ENCODE measurements around the gene KMT5B.

Gene KMT5B

DNA sequence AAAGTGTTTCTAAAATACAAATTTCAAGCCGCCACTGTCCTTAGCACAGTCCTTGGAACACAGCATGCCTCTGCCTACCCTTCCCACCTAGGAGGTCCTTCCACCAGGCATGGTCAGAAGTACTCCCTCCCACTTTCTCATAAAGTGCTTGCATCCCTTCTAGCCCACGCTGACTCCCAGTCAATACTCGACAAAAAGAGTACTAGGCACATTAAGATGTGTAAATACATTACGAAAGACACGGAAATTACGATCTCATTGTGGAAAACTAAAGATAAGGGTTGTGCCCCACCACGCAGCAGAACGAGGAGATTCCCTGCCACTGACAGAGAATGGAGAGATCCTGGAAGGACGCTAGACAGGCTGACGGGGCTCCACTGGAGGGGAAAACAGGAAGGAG is 105.4 kb downstream of the KMT5B start:
- no peak for DNase-seq (ENCODE audit: low read depth)
- TF ChIP-seq, protein P1, sequence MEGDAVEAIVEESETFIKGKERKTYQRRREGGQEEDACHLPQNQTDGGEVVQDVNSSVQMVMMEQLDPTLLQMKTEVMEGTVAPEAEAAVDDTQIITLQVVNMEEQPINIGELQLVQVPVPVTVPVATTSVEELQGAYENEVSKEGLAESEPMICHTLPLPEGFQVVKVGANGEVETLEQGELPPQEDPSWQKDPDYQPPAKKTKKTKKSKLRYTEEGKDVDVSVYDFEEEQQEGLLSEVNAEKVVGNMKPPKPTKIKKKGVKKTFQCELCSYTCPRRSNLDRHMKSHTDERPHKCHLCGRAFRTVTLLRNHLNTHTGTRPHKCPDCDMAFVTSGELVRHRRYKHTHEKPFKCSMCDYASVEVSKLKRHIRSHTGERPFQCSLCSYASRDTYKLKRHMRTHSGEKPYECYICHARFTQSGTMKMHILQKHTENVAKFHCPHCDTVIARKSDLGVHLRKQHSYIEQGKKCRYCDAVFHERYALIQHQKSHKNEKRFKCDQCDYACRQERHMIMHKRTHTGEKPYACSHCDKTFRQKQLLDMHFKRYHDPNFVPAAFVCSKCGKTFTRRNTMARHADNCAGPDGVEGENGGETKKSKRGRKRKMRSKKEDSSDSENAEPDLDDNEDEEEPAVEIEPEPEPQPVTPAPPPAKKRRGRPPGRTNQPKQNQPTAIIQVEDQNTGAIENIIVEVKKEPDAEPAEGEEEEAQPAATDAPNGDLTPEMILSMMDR (IDR thresholded peaks at IDR 0.05; ENCODE audit: low read depth, low read length), result no peak
- TF ChIP-seq, protein P2, sequence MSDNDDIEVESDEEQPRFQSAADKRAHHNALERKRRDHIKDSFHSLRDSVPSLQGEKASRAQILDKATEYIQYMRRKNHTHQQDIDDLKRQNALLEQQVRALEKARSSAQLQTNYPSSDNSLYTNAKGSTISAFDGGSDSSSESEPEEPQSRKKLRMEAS (IDR thresholded peaks at IDR 0.05; ENCODE audit: low read depth, low read length), result no peak
- TF ChIP-seq POLR2A (IDR thresholded peaks at IDR 0.05; ENCODE audit: extremely low read depth, insufficient read length) (no peak), MYC (IDR thresholded peaks at IDR 0.05; ENCODE audit: low read depth, low read length) (no peak)
- H3K4me3 ChIP-seq (ENCODE audit: low read depth, low read length), result no peak overlapping the region

DNA sequence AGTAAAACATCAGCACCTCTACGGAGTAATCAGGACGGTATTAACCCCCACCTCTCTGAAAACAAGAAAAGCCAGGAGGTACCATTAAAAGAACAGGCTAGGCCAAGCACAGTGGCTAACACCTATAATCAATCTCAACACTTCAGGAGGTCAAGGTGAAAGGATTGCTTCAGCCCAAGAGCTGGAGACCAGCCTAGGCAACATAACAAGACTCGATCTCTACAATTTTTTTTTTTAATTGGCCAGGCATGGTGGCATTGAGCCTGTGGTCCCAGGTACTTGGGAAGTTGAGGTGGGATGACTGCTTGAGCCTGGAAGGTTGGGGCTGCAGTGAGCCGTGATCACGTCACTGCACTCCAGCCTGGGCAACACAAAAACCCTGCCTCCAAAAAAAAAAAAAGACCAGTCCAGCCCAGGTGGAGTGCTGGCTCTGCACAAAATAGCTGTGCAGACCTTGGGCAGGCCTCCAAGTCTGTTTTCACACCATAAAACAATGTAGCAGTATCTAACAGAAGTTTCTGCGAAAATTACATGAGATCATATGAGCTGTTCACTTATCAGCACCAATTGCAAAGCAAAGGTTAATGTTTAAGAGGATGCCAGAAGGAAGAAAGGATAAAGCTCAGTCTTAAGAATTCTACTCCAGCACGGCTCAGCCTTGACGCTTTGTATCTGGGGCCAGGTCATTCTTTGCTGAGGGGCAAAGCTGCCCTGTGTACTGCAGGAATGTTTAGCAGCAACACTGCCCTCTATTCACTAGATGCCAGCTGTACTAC is 106.7 kb downstream of the KMT5B start:
- TF ChIP-seq POLR2A (IDR thresholded peaks at IDR 0.05; ENCODE audit: extremely low read depth, insufficient read length) (no peak), MYC (IDR thresholded peaks at IDR 0.05; ENCODE audit: low read depth, low read length) (no peak)
- TF ChIP-seq, protein P1 (IDR thresholded peaks at IDR 0.05; ENCODE audit: low read depth, low read length), result no peak
- TF ChIP-seq, protein P2 (IDR thresholded peaks at IDR 0.05; ENCODE audit: low read depth, low read length), result no peak
- H3K4me3 ChIP-seq (ENCODE audit: low read depth, low read length), result no peak overlapping the region
- no peak for DNase-seq (ENCODE audit: low read depth)

Measured in NB4 (cell line).